ENCODE results near the gene AKIRIN2. TPM values are rescaled to one million over a fixed set of nuclear protein-coding genes. Genes with fewer than 3 reads are reported as not detected.
A peak's percentile ranks its signal among the peaks of the same experiment; 100 is the strongest.

AKIRIN2 gene
- total and polyA plus RNA-seq, 10 of the 15 experiments (the other 5 are each of a cell fraction or from before 2014, with no cell fraction given) = 12.7 to 82.2 (median 42.6) TPM

- TF ChIP-seq IKZF2 (IDR thresholded peaks at IDR 0.05) (peak in 1 of 2 experiments; percentile 67; a peak in 2 of 4 replicates), JUNB (IDR thresholded peaks at IDR 0.05) (no peak), RCOR1 (conservative IDR thresholded peaks at IDR 0.05; ENCODE audit: low read depth, low read length) (no peak), SMAD5 (IDR thresholded peaks at IDR 0.05; ENCODE audit: low read depth) (no peak), STAT1 (conservative IDR thresholded peaks at IDR 0.05) (no peak)
- TF ChIP-seq, protein P1, sequence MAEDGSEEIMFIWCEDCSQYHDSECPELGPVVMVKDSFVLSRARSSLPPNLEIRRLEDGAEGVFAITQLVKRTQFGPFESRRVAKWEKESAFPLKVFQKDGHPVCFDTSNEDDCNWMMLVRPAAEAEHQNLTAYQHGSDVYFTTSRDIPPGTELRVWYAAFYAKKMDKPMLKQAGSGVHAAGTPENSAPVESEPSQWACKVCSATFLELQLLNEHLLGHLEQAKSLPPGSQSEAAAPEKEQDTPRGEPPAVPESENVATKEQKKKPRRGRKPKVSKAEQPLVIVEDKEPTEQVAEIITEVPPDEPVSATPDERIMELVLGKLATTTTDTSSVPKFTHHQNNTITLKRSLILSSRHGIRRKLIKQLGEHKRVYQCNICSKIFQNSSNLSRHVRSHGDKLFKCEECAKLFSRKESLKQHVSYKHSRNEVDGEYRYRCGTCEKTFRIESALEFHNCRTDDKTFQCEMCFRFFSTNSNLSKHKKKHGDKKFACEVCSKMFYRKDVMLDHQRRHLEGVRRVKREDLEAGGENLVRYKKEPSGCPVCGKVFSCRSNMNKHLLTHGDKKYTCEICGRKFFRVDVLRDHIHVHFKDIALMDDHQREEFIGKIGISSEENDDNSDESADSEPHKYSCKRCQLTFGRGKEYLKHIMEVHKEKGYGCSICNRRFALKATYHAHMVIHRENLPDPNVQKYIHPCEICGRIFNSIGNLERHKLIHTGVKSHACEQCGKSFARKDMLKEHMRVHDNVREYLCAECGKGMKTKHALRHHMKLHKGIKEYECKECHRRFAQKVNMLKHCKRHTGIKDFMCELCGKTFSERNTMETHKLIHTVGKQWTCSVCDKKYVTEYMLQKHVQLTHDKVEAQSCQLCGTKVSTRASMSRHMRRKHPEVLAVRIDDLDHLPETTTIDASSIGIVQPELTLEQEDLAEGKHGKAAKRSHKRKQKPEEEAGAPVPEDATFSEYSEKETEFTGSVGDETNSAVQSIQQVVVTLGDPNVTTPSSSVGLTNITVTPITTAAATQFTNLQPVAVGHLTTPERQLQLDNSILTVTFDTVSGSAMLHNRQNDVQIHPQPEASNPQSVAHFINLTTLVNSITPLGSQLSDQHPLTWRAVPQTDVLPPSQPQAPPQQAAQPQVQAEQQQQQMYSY (CRISPR knock-in tag; IDR thresholded peaks at IDR 0.05) = no peak
Observed at GRCh38 chr6:87747646-87748045, 45.6 kb upstream of the AKIRIN2 start (continued).

GRCh38 chr6:87745966-87746721 is 44.1 kb upstream of the AKIRIN2 start:
- H3K9ac ChIP-seq (ENCODE audit: control insufficient read depth, insufficient read depth, low read length) = no peak overlapping the region
- in situ Hi-C loops (cut with MboI) = no loop called here
- WGBS (ENCODE audit: insufficient coverage, insufficient replicate concordance, low lambda C conversion rate, missing lambda C conversion rate) = 45% methylated on average over 2 of the region's 2 CpGs
- peaks cover 18% of the 10 kb centered on the region for H3K4me1 ChIP-seq (ENCODE audit: control insufficient read depth, insufficient read depth, low read length)
- POLR2A ChIA-PET = interaction anchor here (0.6 kb wide), 1 partner anchor 28 kb away, joined by 3 read pairs; no protein-coding TSS in a partner anchor
- H3K79me2 ChIP-seq (ENCODE audit: control insufficient read depth, insufficient read depth, low read length) = no peaks in the 10 kb centered on the region
- no peak for DNase-seq (ENCODE audit: low read depth, low spot score)
- TF ChIP-seq, protein P2, sequence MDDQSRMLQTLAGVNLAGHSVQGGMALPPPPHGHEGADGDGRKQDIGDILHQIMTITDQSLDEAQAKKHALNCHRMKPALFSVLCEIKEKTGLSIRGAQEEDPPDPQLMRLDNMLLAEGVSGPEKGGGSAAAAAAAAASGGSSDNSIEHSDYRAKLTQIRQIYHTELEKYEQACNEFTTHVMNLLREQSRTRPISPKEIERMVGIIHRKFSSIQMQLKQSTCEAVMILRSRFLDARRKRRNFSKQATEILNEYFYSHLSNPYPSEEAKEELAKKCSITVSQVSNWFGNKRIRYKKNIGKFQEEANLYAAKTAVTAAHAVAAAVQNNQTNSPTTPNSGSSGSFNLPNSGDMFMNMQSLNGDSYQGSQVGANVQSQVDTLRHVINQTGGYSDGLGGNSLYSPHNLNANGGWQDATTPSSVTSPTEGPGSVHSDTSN (IDR thresholded peaks at IDR 0.05; ENCODE audit: insufficient replicate concordance, low read depth, low read length) = no peak
- TF ChIP-seq, protein P3, sequence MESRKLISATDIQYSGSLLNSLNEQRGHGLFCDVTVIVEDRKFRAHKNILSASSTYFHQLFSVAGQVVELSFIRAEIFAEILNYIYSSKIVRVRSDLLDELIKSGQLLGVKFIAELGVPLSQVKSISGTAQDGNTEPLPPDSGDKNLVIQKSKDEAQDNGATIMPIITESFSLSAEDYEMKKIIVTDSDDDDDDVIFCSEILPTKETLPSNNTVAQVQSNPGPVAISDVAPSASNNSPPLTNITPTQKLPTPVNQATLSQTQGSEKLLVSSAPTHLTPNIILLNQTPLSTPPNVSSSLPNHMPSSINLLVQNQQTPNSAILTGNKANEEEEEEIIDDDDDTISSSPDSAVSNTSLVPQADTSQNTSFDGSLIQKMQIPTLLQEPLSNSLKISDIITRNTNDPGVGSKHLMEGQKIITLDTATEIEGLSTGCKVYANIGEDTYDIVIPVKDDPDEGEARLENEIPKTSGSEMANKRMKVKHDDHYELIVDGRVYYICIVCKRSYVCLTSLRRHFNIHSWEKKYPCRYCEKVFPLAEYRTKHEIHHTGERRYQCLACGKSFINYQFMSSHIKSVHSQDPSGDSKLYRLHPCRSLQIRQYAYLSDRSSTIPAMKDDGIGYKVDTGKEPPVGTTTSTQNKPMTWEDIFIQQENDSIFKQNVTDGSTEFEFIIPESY (IDR thresholded peaks at IDR 0.05) = 0 out of 2 replicates have a peak, but pooled peaks have one; percentile 30
- TF ChIP-seq IRF3 (IDR thresholded peaks at IDR 0.05) = no peak
- H3K36me3 ChIP-seq (ENCODE audit: control insufficient read depth in 2 of 2, insufficient read depth in 2 of 2, low read length in 1 of 2) = no peaks in the 10 kb centered on the region
- SMC1A ChIA-PET (ENCODE audit: uncharacterized antibody, unreplicated experiment) = interaction anchor here (0.9 to 2.4 kb wide), 5 partner anchors 9 to 187 kb away, joined by 3 to 17 read pairs (median 5); no protein-coding TSS in a partner anchor
- RAD21 ChIA-PET (ENCODE audit: unreplicated experiment) = interaction anchor here (1.6 kb wide), 1 partner anchor 47 kb away, joined by 7 read pairs; no protein-coding TSS in a partner anchor
- H3K4me2 ChIP-seq (ENCODE audit: control insufficient read depth, insufficient read depth) = no peak overlapping the region
- no peak overlapping the region; the same call in 1 of the 2 replicates for H2AFZ ChIP-seq (ENCODE audit: control insufficient read depth, low read depth, low read length)
- no peak for ATAC-seq
- intact Hi-C loops (cut with micrococcal nuclease; ENCODE audit: unreplicated experiment) = no loop called here
- H3K4me3 ChIP-seq = no peak overlapping the region
- BruUV-seq (replicated peaks) = no TSS peak
- CTCF ChIA-PET = no interaction called here
- no peaks in the 10 kb centered on the region for H3K9me3 ChIP-seq (replicated peaks; ENCODE audit: control insufficient read depth, insufficient read depth, low read length)
- no peak overlapping the region for H3K27ac ChIP-seq (ENCODE audit: control insufficient read depth, insufficient read depth)
- no peaks in the 10 kb centered on the region for H3K27me3 ChIP-seq (replicated peaks in 1 of 2; ENCODE audit: control insufficient read depth in 2 of 2, insufficient read depth in 2 of 2, low read length in 1 of 2)
- FAIRE-seq = no peak
- H4K20me1 ChIP-seq (ENCODE audit: control insufficient read depth, insufficient read depth) = no peaks in the 10 kb centered on the region

All from GM12878 (cell line).